MM.1S (cell line): ENCODE data around the gene YPEL3.

Experiments
- DNase-seq: peaks from one replicate; pipeline ENCODE4 v3.0.0-alpha.2; 2015
- H2AFZ ChIP-seq: fragments of 300-600 bp; sonication (generic); 2 replicates; pipeline ENCODE4 v1.6.0; 2016; ENCODE audit warnings: antibody characterized with exemption, low read length
- H3F3A ChIP-seq: fragments of 300-600 bp; sonication (generic); 2 replicates; pipeline ENCODE4 v1.6.1; 2016; ENCODE audit warnings: mild to moderate bottlenecking, antibody characterized with exemption, low read length, moderate library complexity, mixed read lengths; ENCODE audit not compliant: insufficient read depth
- H3K27ac ChIP-seq: fragments of 300-600 bp; sonication (generic); 2 replicates; pipeline ENCODE4 v1.5.1; 2016; ENCODE audit warnings: mild to moderate bottlenecking, low read length
- H3K27me3 ChIP-seq: fragments of 300-600 bp; sonication (generic); replicated peaks from 2 replicates; pipeline ENCODE4 v1.6.0; 2016; ENCODE audit warnings: low read length; ENCODE audit not compliant: insufficient read depth
- H3K36me3 ChIP-seq: fragments of 300-600 bp; sonication (generic); replicated peaks from 2 replicates; pipeline ENCODE4 v1.6.1; 2016; ENCODE audit warnings: mild to moderate bottlenecking, low read length, mixed read lengths; ENCODE audit not compliant: insufficient read depth
- H3K4me1 ChIP-seq: fragments of 300-600 bp; sonication (generic); 2 replicates; pipeline ENCODE4 v1.6.1; 2016; ENCODE audit warnings: low read length, mixed read lengths
- H3K4me2 ChIP-seq: fragments of 300-600 bp; sonication (generic); 2 replicates; pipeline ENCODE4 v1.6.0; 2016; ENCODE audit warnings: low read depth, low read length
- H3K4me3 ChIP-seq: fragments of 300-600 bp; sonication (generic); 2 replicates; pipeline ENCODE4 v1.5.1; 2016; ENCODE audit warnings: low read length, mixed read lengths
- H3K79me2 ChIP-seq: fragments of 300-600 bp; sonication (generic); 2 replicates; pipeline ENCODE4 v1.6.1; 2016; ENCODE audit warnings: mixed run types, low read length, mixed read lengths
- H3K9ac ChIP-seq: fragments of 300-600 bp; sonication (generic); 2 replicates; pipeline ENCODE4 v1.6.1; 2016; ENCODE audit warnings: low read length, mixed read lengths
- H3K9me2 ChIP-seq: fragments of 300-600 bp; sonication (generic); replicated peaks from 2 replicates; pipeline ENCODE4 v1.6.1; 2016; ENCODE audit warnings: mild to moderate bottlenecking, low read length, mixed read lengths; ENCODE audit not compliant: insufficient read depth
- H3K9me3 ChIP-seq: fragments of 300-600 bp; sonication (generic); replicated peaks from 2 replicates; pipeline ENCODE4 v1.6.1; 2016; ENCODE audit warnings: mild to moderate bottlenecking, low read length, mixed read lengths; ENCODE audit not compliant: insufficient read depth
- H4K20me1 ChIP-seq: fragments of 300-600 bp; sonication (generic); 2 replicates; pipeline ENCODE4 v1.6.1; 2016; ENCODE audit warnings: mild to moderate bottlenecking, low read length, moderate library complexity, mixed read lengths; ENCODE audit not compliant: insufficient read depth
- CTCF ChIP-seq: fragments of 300-600 bp; sonication (generic); IDR thresholded peaks from 2 replicates; pipeline ENCODE4 v1.5.1; 2016; ENCODE audit warnings: antibody characterized with exemption, low read length, mixed read lengths
- EZH2 ChIP-seq: fragments of 300-600 bp; sonication (generic); optimal IDR thresholded peaks from 2 replicates; pipeline ENCODE3; 2017; ENCODE audit warnings: low read depth, mild to moderate bottlenecking, antibody characterized with exemption, low read length, mixed read lengths
- EZH2phosphoT487 ChIP-seq: fragments of 300-600 bp; sonication (generic); IDR thresholded peaks from 2 replicates; pipeline ENCODE4 v1.6.1; 2018; ENCODE audit warnings: antibody characterized with exemption, low read length

Gene YPEL3

GRCh38 chr16:30060346-30060745, 35.7 kb downstream of the YPEL3 start:
- H3K27ac ChIP-seq = no peak overlapping the region
- DNase-seq = no peak
- H3K9me3 ChIP-seq = no peaks in the 10 kb centered on the region
- H2AFZ ChIP-seq = no peak overlapping the region
- H3F3A ChIP-seq = peaks cover 17% of the 10 kb centered on the region
- no peaks in the 10 kb centered on the region for H3K27me3 ChIP-seq
- no peak overlapping the region for H3K4me3 ChIP-seq
- peaks cover 7% of the 10 kb centered on the region for H3K4me1 ChIP-seq
- H3K9ac ChIP-seq = no peak overlapping the region
- no peak for TF ChIP-seq CTCF
- no peak for TF ChIP-seq EZH2phosphoT487
- TF ChIP-seq EZH2 = no peak
- no peak overlapping the region for H3K4me2 ChIP-seq
- peaks cover 17% of the 10 kb centered on the region for H3K79me2 ChIP-seq
- H3K9me2 ChIP-seq = no peaks in the 10 kb centered on the region
- H3K36me3 ChIP-seq = no peaks in the 10 kb centered on the region
- H4K20me1 ChIP-seq = no peaks in the 10 kb centered on the region

- 0 out of 2 replicates have a peak, but pooled peaks cover 3% of the 10 kb centered on the region for H3F3A ChIP-seq
- H3K4me3 ChIP-seq = no peak overlapping the region
- DNase-seq = peak; percentile 45
- no peaks in the 10 kb centered on the region for H3K9me3 ChIP-seq
- H3K36me3 ChIP-seq = no peaks in the 10 kb centered on the region
- H3K27ac ChIP-seq = no peak overlapping the region
- H3K79me2 ChIP-seq = peaks cover 6% of the 10 kb centered on the region
- no peaks in the 10 kb centered on the region for H3K9me2 ChIP-seq
- H4K20me1 ChIP-seq = no peaks in the 10 kb centered on the region
- no peak overlapping the region for H3K4me2 ChIP-seq
- no peak overlapping the region for H2AFZ ChIP-seq
- TF ChIP-seq EZH2 (no peak), EZH2phosphoT487 (no peak), CTCF (peak; percentile 57)
- H3K27me3 ChIP-seq = no peaks in the 10 kb centered on the region
- H3K9ac ChIP-seq = no peak overlapping the region
- H3K4me1 ChIP-seq = peaks cover 6% of the 10 kb centered on the region
Measured at GRCh38 chr16:30054959-30055553, 41.0 kb downstream of the YPEL3 start.

- no peak overlapping the region for H3K4me2 ChIP-seq
Measured at GRCh38 chr16:30054451-30054850, 41.6 kb downstream of the YPEL3 start.

More at GRCh38 chr16:30054451-30054850, 41.6 kb downstream of the YPEL3 start:
- Histone ChIP-seq H3K27ac (no peak overlapping the region), H3K79me2 (peaks cover 6% of the 10 kb centered on the region), H3K4me3 (no peak overlapping the region), H3K4me1 (peaks cover 6% of the 10 kb centered on the region), H3K27me3 (no peaks in the 10 kb centered on the region), H3F3A (0 out of 2 replicates have a peak, but pooled peaks cover 3% of the 10 kb centered on the region), H4K20me1 (no peaks in the 10 kb centered on the region), H3K36me3 (no peaks in the 10 kb centered on the region), H3K9ac (no peak overlapping the region), H2AFZ (no peak overlapping the region), H3K9me3 (no peaks in the 10 kb centered on the region), H3K9me2 (no peaks in the 10 kb centered on the region)
- no peak for DNase-seq
- TF ChIP-seq EZH2 (no peak), CTCF (no peak), EZH2phosphoT487 (no peak)
